ENCODE measurements around the gene KIFBP. TPM values are rescaled to one million over a fixed set of nuclear protein-coding genes. Genes with fewer than 3 reads are reported as not detected.

The KIFBP gene
- total and polyA plus RNA-seq, 9 donors, result 15.7 to 59.2 (median 26.7) TPM

- no peak overlapping the region for H3K27ac ChIP-seq
Observed at GRCh38 chr10:68997211-68997610, 8.6 kb downstream of the KIFBP start.

GRCh38 chr10:69004821-69005220, 16.2 kb downstream of the KIFBP start:
- Histone ChIP-seq H3K36me3 (no peaks in the 10 kb centered on the region), H3K4me1 (ENCODE audit: insufficient read depth) (no peaks in the 10 kb centered on the region), H3K4me3 (no peak overlapping the region), H3K9me3 (no peaks in the 10 kb centered on the region), H3K27ac (no peak overlapping the region), H3K27me3 (no peaks in the 10 kb centered on the region)
- 2 to 5% (median 2%) methylated on average over 1 of the region's 1 CpG for WGBS, 3 donors
- no peak for DNase-seq
- TF ChIP-seq POLR2A (IDR thresholded peaks at IDR 0.05) (no peak), CTCF (IDR thresholded peaks at IDR 0.05) (peak in 1 of 3 donors; percentile 46)
- intact Hi-C loops (cut with DNase I), result loop anchor here in 2 of 4 donors (10.0 kb wide), 2 partner anchors 80 to 90 kb away; partner anchors contain the start of gene SRGN (in 1 of the 2)

More at GRCh38 chr10:68997211-68997610, 8.6 kb downstream of the KIFBP start:
- TF ChIP-seq EP300 (IDR thresholded peaks at IDR 0.05) (no peak), POLR2A (IDR thresholded peaks at IDR 0.05) (no peak), CTCF (IDR thresholded peaks at IDR 0.05) (no peak)
- 83 to 93% (median 92%) methylated on average over 3 of the region's 3 CpGs for WGBS, 3 donors
- H3K27me3 ChIP-seq, result no peaks in the 10 kb centered on the region
- no peaks in the 10 kb centered on the region for H3K36me3 ChIP-seq
- H3K9me3 ChIP-seq, result no peaks in the 10 kb centered on the region
- no peak overlapping the region for H3K4me3 ChIP-seq
- DNase-seq, result no peak
- intact Hi-C loops (cut with DNase I), result no loop called here
- H3K4me1 ChIP-seq (ENCODE audit: insufficient read depth), result peaks cover 3% of the 10 kb centered on the region

- no peaks in the 10 kb centered on the region for H3K36me3 ChIP-seq
Observed at GRCh38 chr10:69005704-69006485, 17.3 kb downstream of the KIFBP start.

GRCh38 chr10:69007260-69007659, 18.7 kb downstream of the KIFBP start:
- intact Hi-C loops (cut with DNase I), result loop anchor here in 2 of 4 donors (10.0 kb wide), 2 partner anchors 78 to 88 kb away; partner anchors contain the start of gene SRGN (in 1 of the 2)
- no peak for TF ChIP-seq POLR2A (IDR thresholded peaks at IDR 0.05)
- no peak for TF ChIP-seq EP300 (IDR thresholded peaks at IDR 0.05)
- TF ChIP-seq CTCF (IDR thresholded peaks at IDR 0.05), result no peak
- WGBS, 3 donors, result 86 to 88% (median 86%) methylated on average over 3 of the region's 3 CpGs
- no peaks in the 10 kb centered on the region for H3K36me3 ChIP-seq
- no peaks in the 10 kb centered on the region for H3K27me3 ChIP-seq
- H3K9me3 ChIP-seq, result no peaks in the 10 kb centered on the region
- DNase-seq, result no peak
- no peaks in the 10 kb centered on the region for H3K4me1 ChIP-seq (ENCODE audit: insufficient read depth)
- no peak overlapping the region for H3K4me3 ChIP-seq
- no peak overlapping the region for H3K27ac ChIP-seq

More at GRCh38 chr10:69005704-69006485, 17.3 kb downstream of the KIFBP start:
- H3K4me3 ChIP-seq, result no peak overlapping the region
- TF ChIP-seq CTCF (IDR thresholded peaks at IDR 0.05), result no peak
- no peak for TF ChIP-seq POLR2A (IDR thresholded peaks at IDR 0.05)
- TF ChIP-seq EP300 (IDR thresholded peaks at IDR 0.05), result no peak
- H3K9me3 ChIP-seq, result no peaks in the 10 kb centered on the region
- no peak for DNase-seq
- 91 to 93% (median 93%) methylated on average over 6 of the region's 6 CpGs for whole genome bisulfite sequencing, 3 donors
- no peaks in the 10 kb centered on the region for H3K4me1 ChIP-seq (ENCODE audit: insufficient read depth)
- H3K27ac ChIP-seq, result no peak overlapping the region
- no peaks in the 10 kb centered on the region for H3K27me3 ChIP-seq
- intact Hi-C loops (cut with DNase I), result loop anchor here in 2 of 4 donors (10.0 kb wide), 2 partner anchors 79 to 89 kb away; partner anchors contain the start of gene SRGN (in 1 of the 2)
